Caco-2 (cell line): ENCODE results near the gene TMEM184B. TPM values are rescaled to one million over a fixed set of nuclear protein-coding genes. Genes with fewer than 3 reads are reported as not detected.

Experiments used
- BruUV-seq: library from RNA; stranded (reverse); fragments of 400-500 nt; replicated peaks from 2 replicates; lab custom pipeline; 2021; lab: Mats Ljungman, UMichigan
- CTCF ChIA-PET: fragments of 300-600 bp; sonication (Branson Sonifier 250); formaldehyde crosslinking; loops from one replicate; lab custom pipeline; 2022; ENCODE audit warnings: antibody characterized with exemption; lab: Charles Lee
- POLR2A ChIA-PET: fragments of 300-600 bp; sonication (Branson Sonifier 250); formaldehyde crosslinking; loops from one replicate; lab custom pipeline; 2022; ENCODE audit warnings: antibody characterized with exemption; lab: Charles Lee
- DNase-seq, 2 experiments: peaks; one replicate each; pipeline versions ENCODE4 v3.0.0 to v3.0.0-alpha.2; 2020 to 2022
- H3K27me3 ChIP-seq: replicated peaks from 2 replicates; pipeline ENCODE4 v1.6.0; 2011; ENCODE audit warnings: low read length; ENCODE audit not compliant: control insufficient read depth, insufficient read depth
- H3K36me3 ChIP-seq: 2 replicates; pipeline ENCODE4 v1.5.1; 2011; ENCODE audit warnings: low read length; ENCODE audit not compliant: control insufficient read depth, insufficient read depth
- H3K4me1 ChIP-seq: fragments of 250-450 bp; sonication (Bioruptor Pico); 2 replicates; pipeline ENCODE4 v1.5.1; 2020; ENCODE audit warnings: mild to moderate bottlenecking
- H3K4me3 ChIP-seq: 2 replicates; pipeline ENCODE4 v1.5.1; 2011; ENCODE audit warnings: low read depth, mild to moderate bottlenecking, control low read depth, low read length
- H3K9me3 ChIP-seq: fragments of 250-450 bp; sonication (Bioruptor Pico); 2 replicates; pipeline ENCODE4 v1.5.1; 2020; ENCODE audit warnings: mild to moderate bottlenecking, moderate library complexity
- H3K27ac Mint-ChIP-seq: one replicate; pipeline ENCODE4 v1.8.0; 2022; ENCODE audit warnings: mixed read lengths; ENCODE audit not compliant: unreplicated experiment
- H3K27me3 Mint-ChIP-seq: one replicate; pipeline ENCODE4 v1.8.0; 2022; ENCODE audit warnings: mixed read lengths; ENCODE audit not compliant: insufficient read depth, unreplicated experiment
- H3K36me3 Mint-ChIP-seq: one replicate; pipeline ENCODE4 v1.8.0; 2022; ENCODE audit warnings: mild to moderate bottlenecking, mixed read lengths; ENCODE audit not compliant: insufficient read depth, unreplicated experiment
- H3K4me1 Mint-ChIP-seq: one replicate; pipeline ENCODE4 v1.8.0; 2022; ENCODE audit warnings: low read depth, mixed read lengths; ENCODE audit not compliant: unreplicated experiment
- H3K4me3 Mint-ChIP-seq: one replicate; pipeline ENCODE4 v1.8.0; 2022; ENCODE audit warnings: mild to moderate bottlenecking, moderate library complexity, mixed read lengths; ENCODE audit not compliant: unreplicated experiment
- H3K9me3 Mint-ChIP-seq: one replicate; pipeline ENCODE4 v1.8.0; 2022; ENCODE audit warnings: mixed read lengths; ENCODE audit not compliant: unreplicated experiment
- intact Hi-C: fragments of 100-400 bp; cut with micrococcal nuclease; formaldehyde crosslinking; loops from one replicate; pipeline ENCODE4 v1.10.0; 2022; ENCODE audit not compliant: unreplicated experiment
- total RNA-seq: library from RNA; stranded (reverse); gene quantifications from 2 replicates; pipeline ENCODE4 v1.2.3, GENCODE V29; 2022
- TF ChIP-seq, protein P1 (sequence below), 2 experiments: fragments of 200-600 bp in 1 of 2; IDR thresholded peaks; 1 replicate in 1 of 2; 2 replicates in 1 of 2; pipeline versions ENCODE4 v1.5.1 to v1.8.0; 2011 to 2022; ENCODE audit warnings: antibody characterized with exemption in 1 of 2, control low read depth in 1 of 2, inconsistent platforms in 1 of 2, low read depth in 1 of 2, low read length in 1 of 2, mild to moderate bottlenecking in 1 of 2, moderate library complexity in 1 of 2; ENCODE audit not compliant: insufficient read depth in 1 of 2, severe bottlenecking in 1 of 2, unreplicated experiment in 1 of 2

The TMEM184B gene
- total RNA-seq, 1 experiment from 2014 or later = 53.3 TPM

GRCh38 chr22:38249301-38249700 lies 23.5 kb downstream of the TMEM184B start:
- H3K27ac Mint-ChIP-seq = no peak overlapping the region
- peaks cover 2% of the 10 kb centered on the region for H3K36me3 Mint-ChIP-seq
- POLR2A ChIA-PET = no interaction called here
- H3K4me1 Mint-ChIP-seq = no peaks in the 10 kb centered on the region
- TF ChIP-seq, protein P1, sequence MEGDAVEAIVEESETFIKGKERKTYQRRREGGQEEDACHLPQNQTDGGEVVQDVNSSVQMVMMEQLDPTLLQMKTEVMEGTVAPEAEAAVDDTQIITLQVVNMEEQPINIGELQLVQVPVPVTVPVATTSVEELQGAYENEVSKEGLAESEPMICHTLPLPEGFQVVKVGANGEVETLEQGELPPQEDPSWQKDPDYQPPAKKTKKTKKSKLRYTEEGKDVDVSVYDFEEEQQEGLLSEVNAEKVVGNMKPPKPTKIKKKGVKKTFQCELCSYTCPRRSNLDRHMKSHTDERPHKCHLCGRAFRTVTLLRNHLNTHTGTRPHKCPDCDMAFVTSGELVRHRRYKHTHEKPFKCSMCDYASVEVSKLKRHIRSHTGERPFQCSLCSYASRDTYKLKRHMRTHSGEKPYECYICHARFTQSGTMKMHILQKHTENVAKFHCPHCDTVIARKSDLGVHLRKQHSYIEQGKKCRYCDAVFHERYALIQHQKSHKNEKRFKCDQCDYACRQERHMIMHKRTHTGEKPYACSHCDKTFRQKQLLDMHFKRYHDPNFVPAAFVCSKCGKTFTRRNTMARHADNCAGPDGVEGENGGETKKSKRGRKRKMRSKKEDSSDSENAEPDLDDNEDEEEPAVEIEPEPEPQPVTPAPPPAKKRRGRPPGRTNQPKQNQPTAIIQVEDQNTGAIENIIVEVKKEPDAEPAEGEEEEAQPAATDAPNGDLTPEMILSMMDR (IDR thresholded peaks at IDR 0.05; ENCODE audit: insufficient read depth in 1 of 2, low read depth in 1 of 2, low read length in 1 of 2, severe bottlenecking in 1 of 2, unreplicated experiment in 1 of 2) = no peak
- no peak overlapping the region for H3K4me3 ChIP-seq
- H3K27me3 ChIP-seq = no peaks in the 10 kb centered on the region
- H3K4me1 ChIP-seq = no peaks in the 10 kb centered on the region
- H3K4me3 Mint-ChIP-seq = no peak overlapping the region
- H3K36me3 ChIP-seq = no peaks in the 10 kb centered on the region
- BruUV-seq = no TSS peak
- no peaks in the 10 kb centered on the region for H3K27me3 Mint-ChIP-seq
- no peaks in the 10 kb centered on the region for H3K9me3 ChIP-seq
- no peaks in the 10 kb centered on the region for H3K9me3 Mint-ChIP-seq
- intact Hi-C loops = no loop called here
- CTCF ChIA-PET = no interaction called here
- DNase-seq = no peak

GRCh38 chr22:38248280-38248679 lies 24.5 kb downstream of the TMEM184B start:
- H3K4me1 Mint-ChIP-seq = no peaks in the 10 kb centered on the region
- no peaks in the 10 kb centered on the region for H3K4me1 ChIP-seq
- H3K9me3 Mint-ChIP-seq = no peaks in the 10 kb centered on the region
- H3K4me3 Mint-ChIP-seq = no peak overlapping the region
- H3K36me3 ChIP-seq = no peaks in the 10 kb centered on the region
- H3K27ac Mint-ChIP-seq = no peak overlapping the region
- no peaks in the 10 kb centered on the region for H3K27me3 ChIP-seq
- H3K4me3 ChIP-seq = no peak overlapping the region
- TF ChIP-seq, protein P1 (IDR thresholded peaks at IDR 0.05; ENCODE audit: insufficient read depth in 1 of 2, low read depth in 1 of 2, low read length in 1 of 2, severe bottlenecking in 1 of 2, unreplicated experiment in 1 of 2) = no peak
- POLR2A ChIA-PET = no interaction called here
- peaks cover 5% of the 10 kb centered on the region for H3K36me3 Mint-ChIP-seq
- CTCF ChIA-PET = no interaction called here
- no TSS peak for BruUV-seq
- no peak for DNase-seq
- H3K9me3 ChIP-seq = no peaks in the 10 kb centered on the region
- no peaks in the 10 kb centered on the region for H3K27me3 Mint-ChIP-seq
- intact Hi-C loops = no loop called here

DNA sequence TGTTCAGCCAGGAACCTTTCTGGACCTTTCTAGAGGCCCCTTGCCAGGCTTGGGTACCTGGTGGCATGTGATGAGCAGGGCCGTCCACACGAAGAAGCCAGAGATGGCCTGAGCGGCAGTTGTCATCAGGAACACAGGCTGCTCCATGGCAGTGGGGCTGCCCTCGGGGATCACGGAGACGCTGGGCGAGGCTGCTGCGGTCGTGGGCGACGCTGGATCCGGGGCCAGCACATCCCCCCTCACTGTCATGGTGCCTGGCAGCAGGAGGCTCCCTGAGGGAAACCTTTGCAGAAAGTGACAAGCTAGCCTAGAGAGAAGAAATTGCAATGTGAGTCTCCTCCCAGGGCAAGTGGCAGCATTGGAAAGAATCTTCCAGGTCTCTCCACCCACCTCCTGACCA lies 25.1 kb downstream of the TMEM184B start:
- H3K27me3 ChIP-seq = no peaks in the 10 kb centered on the region
- no peak for DNase-seq
- H3K36me3 ChIP-seq = no peaks in the 10 kb centered on the region
- H3K9me3 Mint-ChIP-seq = no peaks in the 10 kb centered on the region
- H3K27me3 Mint-ChIP-seq = no peaks in the 10 kb centered on the region
- no peaks in the 10 kb centered on the region for H3K4me1 ChIP-seq
- TF ChIP-seq, protein P1 (IDR thresholded peaks at IDR 0.05; ENCODE audit: insufficient read depth in 1 of 2, low read depth in 1 of 2, low read length in 1 of 2, severe bottlenecking in 1 of 2, unreplicated experiment in 1 of 2) = no peak
- no peaks in the 10 kb centered on the region for H3K4me1 Mint-ChIP-seq
- intact Hi-C loops = no loop called here
- no TSS peak for BruUV-seq
- no peaks in the 10 kb centered on the region for H3K9me3 ChIP-seq
- peaks cover 5% of the 10 kb centered on the region for H3K36me3 Mint-ChIP-seq
- H3K4me3 ChIP-seq = no peak overlapping the region
- ChIA-PET POLR2A (no interaction called here), CTCF (no interaction called here)
- H3K27ac Mint-ChIP-seq = no peak overlapping the region
- no peak overlapping the region for H3K4me3 Mint-ChIP-seq
